Measurements from ENCODE around the gene SLC35B4. TPM values are rescaled to one million over a fixed set of nuclear protein-coding genes. Genes with fewer than 3 reads are reported as not detected.

SLC35B4 gene
- total and polyA plus RNA-seq, 3 donors from 2014 or later, result 11.0 to 15.7 (median 13.9) TPM

GRCh38 chr7:134355927-134356326 is 39.2 kb upstream of the SLC35B4 start:
- Histone ChIP-seq H3K36me3 (ENCODE audit: low read depth, missing control alignments) (no peaks in the 10 kb centered on the region), H3K27me3 (no peaks in the 10 kb centered on the region), H3K9me3 (no peaks in the 10 kb centered on the region), H3K27ac (no peak overlapping the region), H3K4me3 (no peak overlapping the region), H3K4me1 (no peaks in the 10 kb centered on the region)
- WGBS, 2 donors, result 39 to 70% methylated on average over 4 of the region's 4 CpGs
- intact Hi-C loops (cut with DNase I; ENCODE audit: low total_unique reads), result no loop called here
- peak; percentile 35 for DNase-seq
- no peak for TF ChIP-seq POLR2A (IDR thresholded peaks at IDR 0.05)
- TF ChIP-seq CTCF (IDR thresholded peaks at IDR 0.05), result no peak

- H3K27me3 ChIP-seq, result no peaks in the 10 kb centered on the region
- WGBS, 2 donors, result 55 to 58% methylated on average over 7 of the region's 7 CpGs
Measured at GRCh38 chr7:134355004-134355525, 38.3 kb upstream of the SLC35B4 start.

GRCh38 chr7:134353411-134353810 is 36.7 kb upstream of the SLC35B4 start:
- Histone ChIP-seq H3K4me1 (no peaks in the 10 kb centered on the region), H3K27ac (no peak overlapping the region), H3K27me3 (no peaks in the 10 kb centered on the region), H3K36me3 (ENCODE audit: low read depth, missing control alignments) (no peaks in the 10 kb centered on the region), H3K9me3 (no peaks in the 10 kb centered on the region), H3K4me3 (no peak overlapping the region)
- WGBS, 2 donors, result 74 to 82% methylated on average over 4 of the region's 4 CpGs
- intact Hi-C loops (cut with DNase I; ENCODE audit: low total_unique reads), result no loop called here
- TF ChIP-seq CTCF (IDR thresholded peaks at IDR 0.05) (no peak), POLR2A (IDR thresholded peaks at IDR 0.05) (no peak)
- DNase-seq, result no peak

More at GRCh38 chr7:134355004-134355525, 38.3 kb upstream of the SLC35B4 start:
- DNase-seq, result peak; percentile 46
- Histone ChIP-seq H3K4me1 (no peaks in the 10 kb centered on the region), H3K4me3 (no peak overlapping the region), H3K27ac (no peak overlapping the region), H3K36me3 (ENCODE audit: low read depth, missing control alignments) (no peaks in the 10 kb centered on the region), H3K9me3 (no peaks in the 10 kb centered on the region)
- no peak for TF ChIP-seq POLR2A (IDR thresholded peaks at IDR 0.05)
- TF ChIP-seq CTCF (IDR thresholded peaks at IDR 0.05), result no peak
- intact Hi-C loops (cut with DNase I; ENCODE audit: low total_unique reads), result no loop called here

- Histone ChIP-seq H3K36me3 (ENCODE audit: low read depth, missing control alignments) (no peaks in the 10 kb centered on the region), H3K4me1 (no peaks in the 10 kb centered on the region), H3K27ac (no peak overlapping the region), H3K4me3 (no peak overlapping the region), H3K27me3 (no peaks in the 10 kb centered on the region), H3K9me3 (no peaks in the 10 kb centered on the region)
- WGBS, 2 donors, result 61 to 73% methylated on average over 7 of the region's 7 CpGs
- no peak for TF ChIP-seq POLR2A (IDR thresholded peaks at IDR 0.05)
- no peak for TF ChIP-seq CTCF (IDR thresholded peaks at IDR 0.05)
- intact Hi-C loops (cut with DNase I; ENCODE audit: low total_unique reads), result no loop called here
- no peak for DNase-seq
Measured at GRCh38 chr7:134351424-134351823, 34.7 kb upstream of the SLC35B4 start.

- TF ChIP-seq POLR2A (IDR thresholded peaks at IDR 0.05) (no peak), CTCF (IDR thresholded peaks at IDR 0.05) (no peak)
- intact Hi-C loops (cut with DNase I; ENCODE audit: low total_unique reads), result no loop called here
- no peaks in the 10 kb centered on the region for H3K9me3 ChIP-seq
- H3K27me3 ChIP-seq, result no peaks in the 10 kb centered on the region
- H3K27ac ChIP-seq, result no peak overlapping the region
- no peak overlapping the region for H3K4me3 ChIP-seq
- DNase-seq, result no peak
- H3K4me1 ChIP-seq, result no peaks in the 10 kb centered on the region
- 70 to 78% methylated on average over 1 of the region's 1 CpG for WGBS, 2 donors
- H3K36me3 ChIP-seq (ENCODE audit: low read depth, missing control alignments), result no peaks in the 10 kb centered on the region
Measured at GRCh38 chr7:134350709-134351108, 34.0 kb upstream of the SLC35B4 start.

All from testis (tissue), 3 donors.